ENCODE results near the gene LOXL4.
"Not testable (repeated sequence)": the region's sequence is repeated elsewhere in the genome, so short reads cannot be mapped to it uniquely, and the experiment has no call there.

GRCh38 chr10:98228266-98228665, 39.7 kb downstream of the LOXL4 start:
- not testable (repeated sequence) for TF ChIP-seq CTCF (conservative IDR thresholded peaks at IDR 0.05 in 1 of 2, IDR thresholded peaks at IDR 0.05 in 1 of 2; ENCODE audit: extremely low read depth in 1 of 2, insufficient read depth in 1 of 2, low read depth in 1 of 2, low read length in 2 of 2); EZH2 (IDR thresholded peaks at IDR 0.05; ENCODE audit: borderline replicate concordance, low read length)
